Measurements from ENCODE around the gene BBS9.

- no peak for TF ChIP-seq EZH2 (IDR thresholded peaks at IDR 0.05; ENCODE audit: low read depth, unreplicated experiment)
- TF ChIP-seq CTCF (conservative IDR thresholded peaks at IDR 0.05; ENCODE audit: low read depth in 2 of 2): no peak
These were observed 464.2 kb downstream of the BBS9 start for GRCh38 chr7:33593611-33594010.

Measured in GM23338 (cell line).